CD4-positive, alpha-beta memory T cell (primary cell): ENCODE results near the gene SORCS2. TPM values are rescaled to one million over a fixed set of nuclear protein-coding genes. Genes with fewer than 3 reads are reported as not detected.
"Not testable (repeated sequence)": the region's sequence is repeated elsewhere in the genome, so short reads cannot be mapped to it uniquely, and the experiment has no call there.

Experiments used
- CTCF ChIA-PET: fragments of 350-600 bp; sonication (Branson Sonifier 250); formaldehyde crosslinking; loops from one replicate; lab custom pipeline; 2021; ENCODE audit warnings: inconsistent platforms; ENCODE audit not compliant: partially characterized antibody; lab: Charles Lee
- POLR2A ChIA-PET: fragments of 350-600 bp; sonication (Branson Sonifier 250); formaldehyde crosslinking; loops from one replicate; lab custom pipeline; 2021; ENCODE audit not compliant: partially characterized antibody; lab: Charles Lee
- DNase-seq, 5 donors: peaks; one replicate each; pipeline versions ENCODE4 v3.0.0 to v3.0.0-alpha.2; 2020 to 2022; ENCODE audit warnings: mixed read lengths in 1 of 5
- H3K27ac ChIP-seq: one replicate; pipeline ENCODE4 v1.7.0; 2013; ENCODE audit warnings: low read depth, low read length
- H3K27me3 ChIP-seq: 2 replicates; pipeline ENCODE4 v1.7.0; 2013; ENCODE audit warnings: mild to moderate bottlenecking, low read length, moderate library complexity; ENCODE audit not compliant: insufficient read depth
- H3K36me3 ChIP-seq: 2 replicates; pipeline ENCODE4 v1.7.0; 2013; ENCODE audit warnings: mild to moderate bottlenecking, low read length, moderate library complexity; ENCODE audit not compliant: insufficient read depth
- H3K4me1 ChIP-seq: 2 replicates; pipeline ENCODE4 v1.7.0; 2013; ENCODE audit warnings: mild to moderate bottlenecking, low read length, moderate library complexity; ENCODE audit not compliant: insufficient read depth
- H3K4me3 ChIP-seq, 2 donors: one replicate each; pipeline ENCODE4 v1.7.0; 2013; ENCODE audit warnings: low read length in 2 of 2, mild to moderate bottlenecking in 1 of 2
- H3K9me3 ChIP-seq, 2 donors: one replicate each; pipeline ENCODE4 v1.7.0; 2013; ENCODE audit warnings: low read length in 2 of 2, control low read depth in 1 of 2; ENCODE audit not compliant: control insufficient read depth in 1 of 2
- H3K27ac Mint-ChIP-seq, 7 donors: one replicate each; pipeline ENCODE4 v1.8.0; 2020 to 2021; ENCODE audit warnings: mixed read lengths in 7 of 7, mild to moderate bottlenecking in 6 of 7, inconsistent platforms in 3 of 7, moderate library complexity in 3 of 7
- H3K27me3 Mint-ChIP-seq, 2 donors: one replicate each; pipeline ENCODE4 v1.8.0; 2020 to 2021; ENCODE audit warnings: mixed read lengths in 2 of 2
- H3K36me3 Mint-ChIP-seq, 2 donors: one replicate each; pipeline ENCODE4 v1.8.0; 2020 to 2021; ENCODE audit warnings: mixed read lengths in 2 of 2, inconsistent platforms in 1 of 2, mild to moderate bottlenecking in 1 of 2
- H3K4me1 Mint-ChIP-seq, 4 donors: one replicate each; pipeline ENCODE4 v1.8.0; 2020 to 2021; ENCODE audit warnings: mixed read lengths in 4 of 4, mild to moderate bottlenecking in 1 of 4
- H3K4me3 Mint-ChIP-seq, 8 donors: one replicate each; pipeline ENCODE4 v1.8.0; 2020 to 2021; ENCODE audit warnings: mixed read lengths in 8 of 8, mild to moderate bottlenecking in 7 of 8, moderate library complexity in 6 of 8, inconsistent platforms in 3 of 8
- H3K9me3 Mint-ChIP-seq, 8 donors: one replicate each; pipeline ENCODE4 v1.8.0; 2020 to 2021; ENCODE audit warnings: mixed read lengths in 8 of 8, mild to moderate bottlenecking in 5 of 8, inconsistent platforms in 3 of 8, moderate library complexity in 1 of 8
- intact Hi-C: fragments of 100-400 bp; cut with micrococcal nuclease; formaldehyde crosslinking; loops from one replicate; pipeline ENCODE4 v1.15.1; 2023
- polyA plus RNA-seq, 2 donors: library from polyadenylated mRNA; unstranded; fragments of 300-500 nt; fragmentation: Illumina TruSeq; gene quantifications; one replicate each; pipeline ENCODE4 v1.2.3, GENCODE V29; 2021
- total RNA-seq, 2 experiments: library from RNA; stranded (reverse); gene quantifications; one replicate each; pipeline ENCODE4 v1.2.3, GENCODE V29; 2021

The SORCS2 gene
- total and polyA plus RNA-seq, 4 experiments from 2014 or later, result not detected

- Histone ChIP-seq H3K36me3 (no peaks in the 10 kb centered on the region), H3K4me3 (no peak overlapping the region), H3K27me3 (no peaks in the 10 kb centered on the region), H3K4me1 (no peaks in the 10 kb centered on the region), H3K9me3 (no peaks in the 10 kb centered on the region), H3K27ac (no peak overlapping the region)
- Mint-ChIP-seq H3K4me3 (no peak overlapping the region), H3K27ac (no peak overlapping the region), H3K27me3 (peaks cover 10 to 20% of the 10 kb centered on the region in 2 donors), H3K9me3 (peaks cover 0 to 1% (median 0%) of the 10 kb centered on the region in 8 donors), H3K4me1 (no peaks in the 10 kb centered on the region), H3K36me3 (no peaks in the 10 kb centered on the region)
- intact Hi-C loops, result no loop called here
- ChIA-PET POLR2A (no interaction called here), CTCF (no interaction called here)
- no peak for DNase-seq
Observed at GRCh38 chr4:7160951-7161440, 31.3 kb upstream of the SORCS2 start.

- Histone ChIP-seq H3K36me3 (no peaks in the 10 kb centered on the region), H3K4me1 (no peaks in the 10 kb centered on the region), H3K4me3 (no peak overlapping the region), H3K27ac (no peak overlapping the region), H3K27me3 (no peaks in the 10 kb centered on the region), H3K9me3 (no peaks in the 10 kb centered on the region)
- ChIA-PET POLR2A (no interaction called here), CTCF (no interaction called here)
- H3K4me1 Mint-ChIP-seq, result no peaks in the 10 kb centered on the region
- no peaks in the 10 kb centered on the region for H3K36me3 Mint-ChIP-seq
- no peak overlapping the region for H3K4me3 Mint-ChIP-seq
- H3K9me3 Mint-ChIP-seq, result peaks cover 0 to 1% (median 0%) of the 10 kb centered on the region in 8 donors
- intact Hi-C loops, result no loop called here
- no peak for DNase-seq
- H3K27ac Mint-ChIP-seq, result no peak overlapping the region
- peaks cover 10 to 13% of the 10 kb centered on the region in 2 donors for H3K27me3 Mint-ChIP-seq
Observed at GRCh38 chr4:7161721-7162214, 30.6 kb upstream of the SORCS2 start.

DNA sequence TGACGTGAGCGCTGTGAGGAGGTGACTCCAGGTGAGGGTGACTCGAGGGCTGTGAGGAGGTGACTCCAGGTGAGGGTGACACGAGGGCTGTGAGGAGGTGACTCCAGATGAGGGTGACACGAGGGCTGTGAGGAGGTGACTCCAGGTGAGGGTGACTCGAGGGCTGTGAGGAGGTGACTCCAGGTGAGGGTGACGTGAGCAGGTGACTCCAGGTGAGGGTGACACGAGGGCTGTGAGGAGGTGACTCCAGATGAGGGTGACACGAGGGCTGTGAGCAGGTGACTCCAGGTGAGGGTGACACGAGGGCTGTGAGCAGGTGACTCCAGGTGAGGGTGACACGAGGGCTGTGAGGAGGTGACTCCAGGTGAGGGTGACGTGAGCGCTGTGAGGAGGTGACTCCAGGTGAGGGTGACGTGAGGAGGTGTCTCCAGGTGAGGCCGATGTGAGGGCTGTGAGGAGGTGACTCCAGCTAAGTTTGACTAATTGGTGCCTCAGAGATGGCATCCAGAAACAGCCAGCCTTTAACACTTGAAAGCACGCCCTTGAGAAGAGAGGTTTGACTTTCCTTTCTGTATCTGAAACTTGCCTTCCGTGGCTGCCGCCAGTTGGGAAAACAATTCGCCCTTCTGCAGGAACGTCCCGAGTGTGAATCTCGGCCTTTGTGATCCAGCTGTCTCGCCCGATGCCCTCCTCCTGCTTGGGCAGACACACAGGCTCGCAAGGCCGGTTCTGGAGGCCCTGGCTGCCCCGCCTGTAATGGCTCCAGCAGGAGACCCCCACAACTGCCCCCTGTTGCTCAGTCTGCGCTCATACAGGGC is 27.1 kb upstream of the SORCS2 start:
- intact Hi-C loops, H3K27me3 Mint-ChIP-seq, H3K4me1 ChIP-seq, H3K27ac ChIP-seq, H3K9me3 Mint-ChIP-seq, H3K36me3 ChIP-seq, CTCF ChIA-PET, H3K4me3 Mint-ChIP-seq, H3K27me3 ChIP-seq, H3K27ac Mint-ChIP-seq, H3K36me3 Mint-ChIP-seq, POLR2A ChIA-PET, H3K4me3 ChIP-seq, H3K4me1 Mint-ChIP-seq, DNase-seq, H3K9me3 ChIP-seq: not testable (repeated sequence)

GRCh38 chr4:7165874-7166201 is 26.5 kb upstream of the SORCS2 start:
- no peak overlapping the region for H3K27ac ChIP-seq
- DNase-seq, result no peak
- H3K36me3 ChIP-seq, result no peaks in the 10 kb centered on the region
- no peaks in the 10 kb centered on the region for H3K9me3 ChIP-seq
- Mint-ChIP-seq H3K4me3 (no peak overlapping the region), H3K27ac (no peak overlapping the region), H3K36me3 (no peaks in the 10 kb centered on the region), H3K27me3 (peaks cover 3% of the 10 kb centered on the region in 2 donors), H3K9me3 (no peaks in the 10 kb centered on the region), H3K4me1 (peaks cover 5 to 7% (median 6%) of the 10 kb centered on the region in 4 donors)
- intact Hi-C loops, result no loop called here
- no peak overlapping the region for H3K4me3 ChIP-seq
- H3K4me1 ChIP-seq, result no peaks in the 10 kb centered on the region
- ChIA-PET POLR2A (no interaction called here), CTCF (no interaction called here)
- no peaks in the 10 kb centered on the region for H3K27me3 ChIP-seq

DNA sequence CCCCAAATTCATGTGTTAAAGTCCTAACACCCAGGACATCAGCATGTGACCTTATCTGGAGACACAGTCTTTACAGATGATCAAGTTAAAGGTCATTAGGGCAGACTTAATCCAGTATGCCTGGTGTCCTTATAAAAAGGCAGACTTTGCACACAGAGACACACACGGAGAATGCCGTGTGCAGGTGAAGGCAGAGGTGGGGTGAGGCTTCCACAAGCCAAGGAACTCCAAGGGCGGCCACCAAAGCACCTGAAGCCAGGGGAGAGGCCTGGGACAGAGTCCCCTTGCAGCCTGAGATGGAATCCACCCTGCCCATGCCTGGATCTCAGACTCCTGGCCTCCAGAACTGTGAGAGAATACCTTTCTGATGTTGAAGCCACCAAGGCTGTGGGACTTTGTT is 26.1 kb upstream of the SORCS2 start:
- Histone ChIP-seq H3K9me3 (no peaks in the 10 kb centered on the region), H3K27me3 (no peaks in the 10 kb centered on the region), H3K4me1 (no peaks in the 10 kb centered on the region), H3K36me3 (no peaks in the 10 kb centered on the region), H3K4me3 (no peak overlapping the region), H3K27ac (no peak overlapping the region)
- ChIA-PET POLR2A (no interaction called here), CTCF (no interaction called here)
- intact Hi-C loops, result no loop called here
- H3K27ac Mint-ChIP-seq, result no peak overlapping the region
- peaks cover 5 to 7% (median 6%) of the 10 kb centered on the region in 4 donors for H3K4me1 Mint-ChIP-seq
- H3K27me3 Mint-ChIP-seq, result peaks cover 0 to 3% of the 10 kb centered on the region in 2 donors
- H3K36me3 Mint-ChIP-seq, result no peaks in the 10 kb centered on the region
- DNase-seq, result no peak
- no peaks in the 10 kb centered on the region for H3K9me3 Mint-ChIP-seq
- no peak overlapping the region for H3K4me3 Mint-ChIP-seq

GRCh38 chr4:7166981-7167700 is 25.2 kb upstream of the SORCS2 start:
- H3K27ac Mint-ChIP-seq, result no peak overlapping the region
- H3K27me3 Mint-ChIP-seq, result peaks cover 0 to 2% of the 10 kb centered on the region in 2 donors
- no peaks in the 10 kb centered on the region for H3K36me3 ChIP-seq
- H3K36me3 Mint-ChIP-seq, result no peaks in the 10 kb centered on the region
- H3K4me1 ChIP-seq, result no peaks in the 10 kb centered on the region
- no peak overlapping the region for H3K4me3 ChIP-seq
- POLR2A ChIA-PET, result no interaction called here
- CTCF ChIA-PET, result no interaction called here
- H3K9me3 ChIP-seq, result no peaks in the 10 kb centered on the region
- no peak overlapping the region for H3K27ac ChIP-seq
- DNase-seq, result no peak
- no peaks in the 10 kb centered on the region for H3K27me3 ChIP-seq
- intact Hi-C loops, result no loop called here
- no peak overlapping the region for H3K4me3 Mint-ChIP-seq
- peaks cover 5 to 7% (median 6%) of the 10 kb centered on the region in 4 donors for H3K4me1 Mint-ChIP-seq
- H3K9me3 Mint-ChIP-seq, result no peaks in the 10 kb centered on the region

DNA sequence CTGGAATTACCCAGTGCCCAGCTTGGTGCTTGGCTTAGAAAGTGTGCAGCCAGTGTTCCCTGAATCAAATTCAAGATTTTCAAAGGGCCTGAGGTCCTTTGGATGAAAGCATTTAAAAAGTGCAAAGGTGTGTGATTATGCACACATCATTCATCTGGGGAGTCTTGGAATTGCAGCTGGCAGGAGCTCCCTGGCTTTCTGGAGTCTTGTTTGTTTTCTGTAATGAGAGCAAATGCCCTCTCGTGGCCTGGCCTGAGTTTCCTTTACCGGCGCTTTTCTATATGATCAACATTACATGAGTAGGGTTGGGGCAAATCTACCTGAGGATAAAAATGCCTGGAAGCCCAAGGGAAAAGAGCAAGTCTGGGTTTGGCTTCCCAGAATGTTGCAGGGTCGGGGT is 24.6 kb upstream of the SORCS2 start:
- ChIA-PET POLR2A (no interaction called here), CTCF (no interaction called here)
- H3K27ac Mint-ChIP-seq, result no peak overlapping the region
- Histone ChIP-seq H3K4me3 (no peak overlapping the region), H3K27me3 (no peaks in the 10 kb centered on the region), H3K27ac (no peak overlapping the region), H3K4me1 (no peaks in the 10 kb centered on the region), H3K36me3 (no peaks in the 10 kb centered on the region), H3K9me3 (no peaks in the 10 kb centered on the region)
- intact Hi-C loops, result no loop called here
- no peaks in the 10 kb centered on the region for H3K36me3 Mint-ChIP-seq
- no peaks in the 10 kb centered on the region for H3K9me3 Mint-ChIP-seq
- peaks cover 0 to 2% of the 10 kb centered on the region in 2 donors for H3K27me3 Mint-ChIP-seq
- H3K4me3 Mint-ChIP-seq, result no peak overlapping the region
- H3K4me1 Mint-ChIP-seq, result peaks cover 5 to 7% (median 6%) of the 10 kb centered on the region in 4 donors
- no peak for DNase-seq
